ENCODE measurements around the gene PPP1R37.

Gene PPP1R37

GRCh38 chr19:45070861-45071544 is 22.0 kb upstream of the PPP1R37 start:
- no peak for DNase-seq (ENCODE audit: low read depth in 2 of 2)

- DNase-seq (ENCODE audit: low read depth in 2 of 2), result no peak
These were observed 21.4 kb upstream of the PPP1R37 start for GRCh38 chr19:45071545-45071938.

- no peak for DNase-seq (ENCODE audit: low read depth in 2 of 2)
These were observed 20.8 kb upstream of the PPP1R37 start for GRCh38 chr19:45071969-45072790.

GRCh38 chr19:45074744-45075300 is 18.2 kb upstream of the PPP1R37 start:
- no peak for DNase-seq (ENCODE audit: low read depth in 2 of 2)

GRCh38 chr19:45075301-45076028 is 17.5 kb upstream of the PPP1R37 start:
- no peak for DNase-seq (ENCODE audit: low read depth in 2 of 2)

- DNase-seq (ENCODE audit: low read depth in 2 of 2), result peak; percentile 58 to 79
These were observed 16.7 kb upstream of the PPP1R37 start, which contains the start of gene ZNF296 for GRCh38 chr19:45076029-45076850. ZNF296 (minus strand) TSS chr19:45076478; CDS start chr19:45076373, 105 bp downstream.

- DNase-seq (ENCODE audit: low read depth in 2 of 2), result no peak
These were observed 15.9 kb upstream of the PPP1R37 start for GRCh38 chr19:45076851-45077730.

- DNase-seq (ENCODE audit: low read depth in 2 of 2), result no peak
These were observed 14.5 kb upstream of the PPP1R37 start for GRCh38 chr19:45078390-45079062.

- peak; percentile 69 to 71 for DNase-seq (ENCODE audit: low read depth in 2 of 2)
These were observed 13.7 kb upstream of the PPP1R37 start, which contains the start of gene GEMIN7 for GRCh38 chr19:45079063-45079910. GEMIN7 (plus strand) TSS chr19:45079260; CDS start chr19:45090115, 10,855 bp downstream.

GRCh38 chr19:45079911-45080370 is 13.0 kb upstream of the PPP1R37 start:
- no peak for DNase-seq (ENCODE audit: low read depth in 2 of 2)

GRCh38 chr19:45082170-45082569 is 10.8 kb upstream of the PPP1R37 start:
- no peak for DNase-seq (ENCODE audit: low read depth in 2 of 2)

- no peak for DNase-seq (ENCODE audit: low read depth in 2 of 2)
These were observed 6.5 kb upstream of the PPP1R37 start for GRCh38 chr19:45086480-45086879.

- DNase-seq (ENCODE audit: low read depth in 2 of 2), result peak in 1 of 2 experiments; percentile 12
These were observed 5.4 kb upstream of the PPP1R37 start for GRCh38 chr19:45087531-45087930.

- no peak for DNase-seq (ENCODE audit: low read depth in 2 of 2)
These were observed 2.9 kb upstream of the PPP1R37 start for GRCh38 chr19:45090034-45090433.

GRCh38 chr19:45090606-45091005 is 2.4 kb upstream of the PPP1R37 start:
- no peak for DNase-seq (ENCODE audit: low read depth in 2 of 2)

- peak; percentile 95 to 96 for DNase-seq (ENCODE audit: low read depth in 2 of 2)
These were observed 1.7 kb upstream of the PPP1R37 start for GRCh38 chr19:45091031-45091923.

- no peak for DNase-seq (ENCODE audit: low read depth in 2 of 2)
These were observed 1.2 kb downstream of the PPP1R37 start for GRCh38 chr19:45094137-45094536.
